Right cardiac atrium (tissue), 5 donors: ENCODE results near the gene PRAC2. TPM values are rescaled to one million over a fixed set of nuclear protein-coding genes. Genes with fewer than 3 reads are reported as not detected.

Source experiments
- ATAC-seq, 2 donors: fragments of 200-7000 bp; cut with Tn5 transposase; one replicate each; pipeline versions ENCODE4 v1.8.0 to v1.9.1; 2020; ENCODE audit warnings: moderate library complexity in 2 of 2, mild to moderate bottlenecking in 1 of 2
- DNase-seq, 3 donors: peaks; one replicate each; pipeline ENCODE4 v3.0.0-alpha.2; 2020
- H3K27ac ChIP-seq: one replicate; pipeline ENCODE4 v1.5.1; 2013; ENCODE audit warnings: mild to moderate bottlenecking, low read length, control low read depth, moderate library complexity
- H3K27me3 ChIP-seq: one replicate; pipeline ENCODE4 v1.6.1; 2013; ENCODE audit not compliant: control insufficient read depth, insufficient read depth
- H3K4me1 ChIP-seq: one replicate; pipeline ENCODE4 v1.6.1; 2013; ENCODE audit warnings: low read length; ENCODE audit not compliant: control insufficient read depth, insufficient read depth
- H3K4me3 ChIP-seq: one replicate; pipeline ENCODE4 v1.5.1; 2013; ENCODE audit warnings: low read length, control low read depth
- H3K9me3 ChIP-seq: one replicate; pipeline ENCODE4 v1.6.1; 2013; ENCODE audit warnings: low read length; ENCODE audit not compliant: control insufficient read depth
- WGBS: extraction: QIAGEN DNeasy Blood & Tissue Kit; methylation state at CpG from one replicate; pipeline ENCODE4 v1.1.7; 2013; 5-methylcytosine and 5-hydroxymethylcytosine counted together
- intact Hi-C, 4 donors: fragments of 100-400 bp; cut with DNase I; formaldehyde crosslinking; loops; one replicate each; pipeline versions ENCODE4 v1.11.0 to v1.14.0; 2022 to 2023
- polyA plus RNA-seq: library from polyadenylated mRNA; stranded (reverse); fragments of 200-250 nt; gene quantifications from one replicate; pipeline ENCODE4 v1.2.3, GENCODE V29; 2013
- total RNA-seq, 4 donors: library from RNA; stranded (reverse); fragmentation: NEBNext Ultra II Directional; extraction: Animal tissue kit (Norgen Biotek cat#: 25700); gene quantifications; one replicate each; pipeline ENCODE4 v1.2.1, GENCODE V29; 2021
- donor health status: healthy with polysubstance abuse.
- donor health status: DM: no; HTN: yes; CAD: no.
- donor health status: DM: no; HTN: no; CAD: no.
- donor health status: DM: no; HTN: yes; CAD: no; lungs with severe emphysema.
- donor health status: DM: yes; HTN: yes; CAD: no.

PRAC2 gene
- total and polyA plus RNA-seq, 5 donors = not detected

GRCh38 chr17:48738424-48738802, 15.4 kb downstream of the PRAC2 start:
- DNase-seq (no peak), ATAC-seq (no peak)
- Histone ChIP-seq H3K27me3 (peaks cover 6% of the 10 kb centered on the region), H3K27ac (no peak overlapping the region), H3K9me3 (no peaks in the 10 kb centered on the region), H3K4me1 (no peaks in the 10 kb centered on the region), H3K4me3 (no peak overlapping the region)
- intact Hi-C loops = no loop called here
- 2% methylated on average over 11 of the region's 11 CpGs for WGBS

- DNase-seq (no peak), ATAC-seq (no peak)
- Histone ChIP-seq H3K9me3 (no peaks in the 10 kb centered on the region), H3K27ac (no peak overlapping the region), H3K4me1 (no peaks in the 10 kb centered on the region), H3K4me3 (no peak overlapping the region), H3K27me3 (peaks cover 6% of the 10 kb centered on the region)
- intact Hi-C loops = no loop called here
- 3% methylated on average over 37 of the region's 37 CpGs for WGBS
Observed at GRCh38 chr17:48738803-48739526, 16.0 kb downstream of the PRAC2 start.

GRCh38 chr17:48740537-48740936, 17.6 kb downstream of the PRAC2 start:
- H3K27me3 ChIP-seq = peaks cover 11% of the 10 kb centered on the region
- no peak for ATAC-seq
- intact Hi-C loops = no loop called here
- no peak overlapping the region for H3K4me3 ChIP-seq
- no peaks in the 10 kb centered on the region for H3K9me3 ChIP-seq
- no peak overlapping the region for H3K27ac ChIP-seq
- DNase-seq = no peak
- H3K4me1 ChIP-seq = no peaks in the 10 kb centered on the region

- Histone ChIP-seq H3K4me3 (no peak overlapping the region), H3K27ac (no peak overlapping the region), H3K27me3 (peaks cover 13% of the 10 kb centered on the region), H3K4me1 (no peaks in the 10 kb centered on the region), H3K9me3 (no peaks in the 10 kb centered on the region)
- WGBS = 13% methylated on average over 12 of the region's 12 CpGs
- DNase-seq (no peak), ATAC-seq (no peak)
- intact Hi-C loops = no loop called here
Observed at GRCh38 chr17:48745381-48746275, 22.6 kb downstream of the PRAC2 start.

- H3K27me3 ChIP-seq = peaks cover 10% of the 10 kb centered on the region
- no peaks in the 10 kb centered on the region for H3K9me3 ChIP-seq
- no peaks in the 10 kb centered on the region for H3K4me1 ChIP-seq
- WGBS = 3% methylated on average over 21 of the region's 21 CpGs
- intact Hi-C loops = no loop called here
- no peak overlapping the region for H3K4me3 ChIP-seq
- no peak for ATAC-seq
- no peak overlapping the region for H3K27ac ChIP-seq
- DNase-seq = no peak
Observed at GRCh38 chr17:48746916-48747444, 24.0 kb downstream of the PRAC2 start.

GRCh38 chr17:48747445-48748363, 24.7 kb downstream of the PRAC2 start:
- 5% methylated on average over 53 of the region's 53 CpGs for WGBS
- no peak overlapping the region for H3K4me3 ChIP-seq
- no peaks in the 10 kb centered on the region for H3K4me1 ChIP-seq
- ATAC-seq (no peak), DNase-seq (no peak)
- intact Hi-C loops = no loop called here
- H3K27me3 ChIP-seq = peaks cover 7% of the 10 kb centered on the region
- H3K9me3 ChIP-seq = no peaks in the 10 kb centered on the region
- no peak overlapping the region for H3K27ac ChIP-seq

- DNase-seq = no peak
- WGBS = 20% methylated on average over 16 of the region's 16 CpGs
- no peak for ATAC-seq
- no peaks in the 10 kb centered on the region for H3K4me1 ChIP-seq
- H3K4me3 ChIP-seq = no peak overlapping the region
- no peaks in the 10 kb centered on the region for H3K9me3 ChIP-seq
- intact Hi-C loops = no loop called here
- H3K27ac ChIP-seq = no peak overlapping the region
- H3K27me3 ChIP-seq = peaks cover 7% of the 10 kb centered on the region
Observed at GRCh38 chr17:48748718-48749566, 26.0 kb downstream of the PRAC2 start.

GRCh38 chr17:48749621-48750553, 26.9 kb downstream of the PRAC2 start:
- no peak for ATAC-seq
- WGBS = 6% methylated on average over 32 of the region's 32 CpGs
- no peaks in the 10 kb centered on the region for H3K9me3 ChIP-seq
- H3K4me1 ChIP-seq = no peaks in the 10 kb centered on the region
- DNase-seq = no peak
- no peak overlapping the region for H3K27ac ChIP-seq
- peaks cover 5% of the 10 kb centered on the region for H3K27me3 ChIP-seq
- intact Hi-C loops = no loop called here
- no peak overlapping the region for H3K4me3 ChIP-seq

- DNase-seq (no peak), ATAC-seq (no peak)
- Histone ChIP-seq H3K27ac (no peak overlapping the region), H3K4me3 (no peak overlapping the region), H3K27me3 (peaks cover 2% of the 10 kb centered on the region), H3K9me3 (no peaks in the 10 kb centered on the region), H3K4me1 (no peaks in the 10 kb centered on the region)
- WGBS = 0% methylated on average over 3 of the region's 3 CpGs
- intact Hi-C loops = no loop called here
Observed at GRCh38 chr17:48751172-48751571, 28.2 kb downstream of the PRAC2 start.
